ENCODE data around the gene HEMGN.
"Not testable (repeated sequence)": the region's sequence is repeated elsewhere in the genome, so short reads cannot be mapped to it uniquely, and the experiment has no call there.

Gene HEMGN

DNA sequence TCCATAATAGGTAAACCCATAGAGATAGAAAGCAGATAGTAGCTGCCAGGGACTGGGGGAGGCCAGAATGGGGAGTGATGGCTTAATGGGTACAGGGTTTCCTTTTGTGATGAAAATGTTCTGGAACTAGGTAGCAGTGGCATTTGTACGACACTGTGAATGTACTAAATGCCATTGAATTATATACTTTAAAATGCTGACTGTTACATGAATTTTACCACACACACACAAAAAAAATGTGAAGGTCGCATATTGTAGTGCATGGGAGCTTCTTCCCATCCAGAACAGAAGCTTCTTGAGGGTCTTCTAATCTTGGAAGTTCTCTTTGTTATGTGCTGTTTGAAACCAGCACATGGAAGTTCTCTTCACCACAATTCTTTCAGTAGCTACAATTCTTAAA is 25.3 kb upstream of the HEMGN start:
- no peak for DNase-seq (ENCODE audit: low spot score)

- DNase-seq (ENCODE audit: low spot score), result no peak
Measured at GRCh38 chr9:97962575-97962974, 24.6 kb upstream of the HEMGN start.

DNA sequence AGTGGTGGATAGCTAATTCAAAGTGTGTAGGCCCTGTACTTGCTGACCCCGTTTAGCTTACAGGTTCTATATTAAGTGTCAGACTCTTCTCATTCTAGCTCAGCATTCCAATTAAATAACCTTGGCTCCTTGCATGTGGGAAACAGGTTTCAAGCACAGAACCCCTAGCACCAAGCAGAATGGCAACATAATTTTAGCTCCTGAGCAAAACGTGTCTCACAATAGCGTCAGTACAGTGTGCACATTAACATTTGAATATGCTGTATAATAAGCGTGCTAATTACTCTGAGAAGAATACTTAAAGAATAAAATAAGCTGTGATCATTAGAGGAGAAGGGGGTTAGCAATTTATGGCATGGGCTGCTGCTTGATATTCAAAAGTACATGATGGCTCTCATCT is 24.2 kb upstream of the HEMGN start:
- no peak for DNase-seq (ENCODE audit: low spot score)

- DNase-seq (ENCODE audit: low spot score), result no peak
Measured at GRCh38 chr9:97961361-97961760, 23.4 kb upstream of the HEMGN start.

DNA sequence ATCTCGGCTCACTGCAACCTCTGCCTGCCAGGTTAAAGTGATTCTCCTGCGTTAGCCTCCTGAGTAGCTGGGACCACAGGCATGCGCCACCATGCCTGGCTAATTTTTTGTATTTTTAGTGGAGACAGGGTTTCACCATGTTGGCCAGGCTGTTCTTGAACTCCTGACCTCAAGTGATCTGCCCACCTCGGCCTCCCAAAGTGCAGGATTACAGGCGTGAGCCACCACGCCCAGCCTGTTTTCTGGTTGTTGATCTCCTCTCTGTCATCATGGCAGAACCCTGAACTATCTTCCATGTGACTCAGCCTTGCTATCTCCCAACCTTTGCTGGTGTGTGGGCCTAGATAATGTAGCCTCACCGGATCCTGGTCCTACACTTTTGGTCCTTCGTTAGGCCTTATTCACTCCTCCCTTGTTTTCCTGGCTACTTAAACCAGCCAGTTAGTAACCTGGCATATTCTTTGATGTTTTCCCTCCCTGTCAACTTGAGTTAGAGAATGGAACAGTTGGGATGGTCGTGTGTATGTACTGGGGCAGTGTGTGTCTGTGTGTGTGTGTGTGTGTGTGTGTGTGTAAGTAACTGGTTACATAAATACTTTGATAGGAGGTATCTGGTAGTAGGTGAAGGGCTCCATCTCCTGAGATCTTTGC is 22.8 kb upstream of the HEMGN start:
- DNase-seq (ENCODE audit: low spot score), result not testable (repeated sequence)

DNA sequence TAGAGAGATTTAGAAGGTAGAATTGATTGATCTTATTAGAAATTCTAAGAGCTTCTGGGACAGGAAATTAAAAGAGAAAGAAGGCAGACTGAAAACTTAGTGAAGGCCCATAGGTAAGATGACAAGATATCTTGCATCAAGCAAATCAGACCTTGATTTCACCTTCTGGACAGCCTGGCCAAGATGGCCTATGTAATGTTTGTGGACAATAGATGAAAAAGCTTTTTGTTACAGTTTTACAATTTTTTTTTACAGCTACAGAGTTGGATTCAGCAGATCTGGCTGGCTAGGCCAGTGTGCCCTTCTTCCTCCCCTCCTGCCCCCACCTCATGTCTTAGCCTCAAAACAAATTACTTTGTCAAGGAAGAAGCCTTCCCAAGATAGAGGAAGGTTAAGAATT is 21.6 kb upstream of the HEMGN start:
- DNase-seq (ENCODE audit: low spot score), result no peak

DNA sequence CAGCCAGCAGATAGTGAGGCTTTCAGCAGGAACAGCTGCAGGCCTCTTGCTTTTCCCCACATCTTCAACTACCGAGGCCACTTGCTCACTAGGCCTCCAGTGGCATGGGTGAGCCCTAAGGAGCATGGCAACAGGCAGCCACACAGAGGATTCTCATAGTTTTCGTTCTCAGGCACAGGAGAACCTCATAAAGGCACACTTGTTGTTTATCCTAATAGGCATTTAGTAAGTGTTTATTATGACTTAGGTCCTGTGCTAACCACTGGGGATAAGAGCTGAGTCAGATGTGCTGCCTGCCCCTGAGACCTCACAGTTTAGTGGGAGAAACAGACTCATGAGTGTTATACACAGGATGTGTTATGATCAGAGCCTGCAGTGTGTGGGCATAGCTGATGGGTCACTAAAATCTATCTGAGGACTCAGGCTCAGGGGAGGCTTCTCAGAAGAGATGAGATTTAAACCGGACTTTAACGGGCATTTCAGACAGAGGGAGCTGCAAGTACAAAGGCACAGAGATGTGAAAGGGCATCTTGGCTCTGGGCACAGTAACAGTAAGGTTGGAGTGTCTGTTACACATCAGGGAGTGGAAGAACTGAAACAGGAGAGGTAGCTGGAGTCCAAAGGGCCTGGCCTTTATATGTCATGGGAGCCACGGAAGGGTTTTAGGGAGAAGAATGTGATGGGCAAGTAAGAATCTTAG is 21.0 kb upstream of the HEMGN start:
- DNase-seq (ENCODE audit: low spot score), result peak; percentile 37

- no peak for DNase-seq (ENCODE audit: low spot score)
Measured at GRCh38 chr9:97956331-97956730, 18.4 kb upstream of the HEMGN start.

DNA sequence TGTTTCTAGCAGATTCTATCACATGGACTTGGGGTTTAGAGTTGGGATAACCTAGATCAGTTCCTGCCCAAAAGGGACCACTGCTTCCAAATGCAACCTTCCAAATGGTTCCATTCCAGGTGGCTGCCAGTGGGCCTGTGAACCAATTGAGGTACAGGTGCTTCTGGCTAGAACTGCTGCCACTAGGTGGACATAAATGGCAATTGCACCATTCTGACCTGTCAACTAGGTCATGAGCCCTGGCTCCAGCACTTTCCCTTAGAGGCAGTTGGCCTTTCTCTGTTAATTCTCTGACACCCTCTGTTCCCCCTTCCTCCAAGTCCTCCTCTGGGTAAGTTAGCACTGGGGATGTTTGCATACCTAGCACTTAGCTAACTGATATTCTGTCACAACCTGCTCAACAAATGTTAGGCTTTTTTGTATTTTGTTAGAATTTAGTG is 16.6 kb upstream of the HEMGN start:
- peak; percentile 38 for DNase-seq (ENCODE audit: low spot score)

DNA sequence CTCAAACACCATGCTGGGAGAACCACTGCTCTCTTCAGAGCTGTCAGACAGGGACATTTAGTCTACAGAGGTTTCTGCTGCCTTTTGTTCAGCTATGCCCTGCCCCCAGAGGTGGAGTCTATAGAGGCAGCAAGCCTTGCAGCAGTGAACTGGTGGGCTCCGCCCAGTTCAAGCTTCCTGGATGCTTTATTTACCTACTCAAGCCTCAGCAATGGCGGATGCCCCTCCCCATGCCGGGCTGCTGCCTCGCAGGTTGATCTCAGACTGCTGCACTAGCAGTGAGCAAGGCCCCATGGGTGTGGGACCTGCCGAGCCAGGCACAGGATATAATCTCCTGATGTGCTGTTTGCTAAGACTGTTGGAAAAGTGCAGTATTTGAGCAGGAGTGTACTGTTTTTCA is 12.9 kb upstream of the HEMGN start:
- DNase-seq (ENCODE audit: low spot score), result not testable (repeated sequence)

GRCh38 chr9:97947094-97947493 is 9.1 kb upstream of the HEMGN start:
- DNase-seq (ENCODE audit: low spot score), result not testable (repeated sequence)

DNA sequence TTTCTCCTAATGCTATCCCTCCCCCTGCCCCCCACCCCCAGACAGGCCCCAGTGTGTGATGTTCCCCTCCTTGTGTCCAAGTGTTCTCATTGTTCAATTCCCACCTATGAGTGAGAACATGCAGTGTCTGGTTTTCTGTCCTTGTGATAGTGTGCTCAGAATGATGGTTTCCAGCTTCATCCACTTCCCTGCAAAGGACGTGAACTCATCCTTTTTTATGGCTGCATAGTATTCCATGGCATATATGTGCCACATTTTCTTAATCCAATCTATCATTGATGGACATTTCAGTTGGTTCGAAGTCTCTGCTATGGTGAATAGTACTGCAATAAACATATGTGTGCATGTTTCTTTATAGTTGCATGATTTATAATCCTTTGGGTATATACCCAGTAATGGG is 7.5 kb upstream of the HEMGN start:
- DNase-seq (ENCODE audit: low spot score), result not testable (repeated sequence)

DNA sequence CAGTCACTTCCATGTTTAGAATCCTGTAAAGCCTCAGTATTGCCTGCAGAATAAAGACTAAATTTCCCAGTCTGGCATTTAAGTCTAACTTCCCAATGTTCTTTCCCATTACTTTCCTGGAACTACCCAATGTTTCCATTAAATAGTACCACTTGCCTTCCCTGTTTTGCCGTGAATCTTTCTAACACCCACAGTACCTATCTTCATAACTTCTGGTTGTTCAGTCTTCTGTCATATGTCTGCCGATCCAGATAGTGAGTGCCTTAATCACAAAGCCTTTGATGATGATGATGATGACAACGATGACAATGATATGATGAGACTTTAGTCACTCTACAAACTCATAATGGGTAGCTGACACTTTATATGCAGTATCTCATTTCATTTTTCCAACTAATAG is 6.6 kb upstream of the HEMGN start:
- DNase-seq (ENCODE audit: low spot score), result no peak

DNA sequence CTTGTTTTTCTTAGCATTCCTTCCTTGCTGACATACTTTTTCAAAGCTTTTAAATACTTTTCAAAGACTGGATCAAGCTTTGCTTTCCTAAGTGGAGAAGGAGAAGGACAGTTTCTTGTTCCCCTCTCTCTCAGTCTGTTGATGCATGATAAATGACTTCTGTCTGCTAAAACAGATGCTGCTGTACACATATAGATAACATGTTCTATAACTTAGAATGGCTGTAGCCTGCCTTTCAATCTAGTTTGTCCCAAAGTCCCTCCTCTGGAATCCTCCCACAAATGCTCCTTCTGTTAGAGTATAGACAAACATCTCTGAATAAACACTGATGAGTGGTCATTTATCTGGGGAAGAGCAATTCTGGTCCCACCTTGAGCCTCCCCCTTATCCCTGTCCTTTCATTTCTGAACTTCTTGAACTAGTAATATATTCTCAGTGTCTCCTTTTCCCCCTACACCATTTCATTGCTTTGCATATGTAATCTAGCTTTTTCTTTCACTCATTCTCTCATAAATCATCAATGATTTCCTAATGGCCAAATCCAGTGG is 5.4 kb upstream of the HEMGN start:
- no peak for DNase-seq (ENCODE audit: low spot score)

DNA sequence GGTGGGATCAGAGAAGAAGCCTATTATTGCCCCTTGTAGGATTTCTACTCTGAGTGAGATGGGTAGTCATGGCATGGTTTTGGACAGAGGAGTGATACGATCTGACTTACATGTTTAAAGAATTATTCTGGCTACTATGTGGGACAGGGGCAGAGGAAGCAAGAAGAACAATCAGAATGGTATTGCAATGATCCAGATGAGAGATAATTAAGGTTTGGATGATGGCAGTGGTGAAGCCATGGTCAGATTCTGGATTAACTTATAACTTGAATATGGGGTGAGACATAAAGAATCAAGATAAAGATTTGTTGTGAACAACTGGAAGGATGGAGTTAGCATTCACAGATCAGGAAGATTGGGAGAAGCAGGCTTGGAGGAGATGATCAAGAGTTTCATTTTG is 3.4 kb upstream of the HEMGN start:
- DNase-seq (ENCODE audit: low spot score), result no peak

GRCh38 chr9:97940741-97941140 is 2.8 kb upstream of the HEMGN start:
- DNase-seq (ENCODE audit: low spot score), result no peak

- DNase-seq (ENCODE audit: low spot score), result no peak
Measured at GRCh38 chr9:97940233-97940632, 2.3 kb upstream of the HEMGN start.

- DNase-seq (ENCODE audit: low spot score), result no peak
Measured at GRCh38 chr9:97936998-97937397, 974 bp downstream of the HEMGN start.

- no peak for DNase-seq (ENCODE audit: low spot score)
Measured at GRCh38 chr9:97935276-97935675, 2.7 kb downstream of the HEMGN start.

GRCh38 chr9:97934321-97935115 is 3.5 kb downstream of the HEMGN start:
- no peak for DNase-seq (ENCODE audit: low spot score)

- no peak for DNase-seq (ENCODE audit: low spot score)
Measured at GRCh38 chr9:97933297-97933998, 4.5 kb downstream of the HEMGN start.

- DNase-seq (ENCODE audit: low spot score), result no peak
Measured at GRCh38 chr9:97930972-97931371, 7.0 kb downstream of the HEMGN start.

Measured in AG20443 (cell line).